CD4-positive, alpha-beta T cell treated with Interleukin-6 at 100 ng/mL for 8 hours (primary cell): ENCODE data around the gene LLGL2.
A peak's percentile ranks its signal among the peaks of the same experiment; 100 is the strongest.

Experiments
- DNase-seq: peaks from one replicate; pipeline ENCODE4 v3.0.0-alpha.2; 2020; ENCODE audit warnings: mixed read lengths, low spot score

LLGL2 gene

DNA sequence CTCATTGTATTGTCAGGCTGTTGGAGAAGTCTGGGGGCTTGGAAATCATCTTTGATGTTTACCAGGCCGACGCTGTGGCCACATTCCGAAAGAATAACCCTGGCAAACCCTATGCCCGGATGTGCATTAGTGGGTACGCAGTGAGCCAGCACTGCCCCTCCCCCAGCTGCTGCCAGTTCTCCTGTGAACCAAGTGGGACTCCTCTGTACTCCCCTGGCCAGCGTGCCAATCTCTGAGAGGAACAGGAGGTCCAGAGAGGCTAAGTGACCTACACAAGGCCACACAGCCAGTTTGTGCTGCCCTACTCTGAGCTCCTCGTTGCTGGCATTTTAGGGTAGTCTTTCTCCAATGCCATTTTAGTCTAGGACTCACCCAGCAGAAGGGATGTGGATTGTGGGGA is 1.9 kb upstream of the LLGL2 start:
- DNase-seq: no peak

DNA sequence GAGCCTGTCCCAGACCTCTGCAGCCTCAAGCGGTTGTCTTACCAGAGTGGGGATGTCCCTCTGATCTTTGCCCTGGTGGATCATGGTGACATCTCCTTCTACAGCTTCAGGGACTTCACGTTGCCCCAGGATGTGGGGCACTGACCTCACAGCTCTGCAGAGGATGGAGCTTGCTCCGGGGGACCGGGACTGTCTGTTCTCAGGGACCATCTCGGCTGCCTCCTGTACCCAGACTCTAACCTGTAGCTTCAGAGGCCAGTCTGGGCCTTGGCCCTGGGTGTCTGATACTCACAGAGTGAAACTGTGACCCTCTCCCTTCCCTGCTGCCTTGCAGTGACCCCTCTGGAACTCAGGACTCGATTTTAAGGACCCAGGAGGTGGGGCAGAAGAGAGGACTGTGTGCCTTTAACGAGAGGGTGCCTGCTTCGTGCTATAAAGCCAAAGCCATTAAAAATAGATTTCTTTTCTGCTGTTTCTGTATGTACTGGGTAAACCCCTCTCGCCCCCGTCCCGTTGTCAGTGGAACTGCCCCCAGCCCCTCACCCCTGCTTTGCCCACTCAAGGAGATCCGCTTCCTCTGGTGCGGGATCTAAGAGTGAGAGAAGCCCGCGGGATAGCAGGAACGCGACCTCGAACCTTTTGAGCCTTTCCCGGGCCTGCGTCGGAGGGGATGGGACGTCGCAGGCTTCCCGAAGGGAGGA is 1.1 kb upstream of the LLGL2 start:
- no peak for DNase-seq

DNA sequence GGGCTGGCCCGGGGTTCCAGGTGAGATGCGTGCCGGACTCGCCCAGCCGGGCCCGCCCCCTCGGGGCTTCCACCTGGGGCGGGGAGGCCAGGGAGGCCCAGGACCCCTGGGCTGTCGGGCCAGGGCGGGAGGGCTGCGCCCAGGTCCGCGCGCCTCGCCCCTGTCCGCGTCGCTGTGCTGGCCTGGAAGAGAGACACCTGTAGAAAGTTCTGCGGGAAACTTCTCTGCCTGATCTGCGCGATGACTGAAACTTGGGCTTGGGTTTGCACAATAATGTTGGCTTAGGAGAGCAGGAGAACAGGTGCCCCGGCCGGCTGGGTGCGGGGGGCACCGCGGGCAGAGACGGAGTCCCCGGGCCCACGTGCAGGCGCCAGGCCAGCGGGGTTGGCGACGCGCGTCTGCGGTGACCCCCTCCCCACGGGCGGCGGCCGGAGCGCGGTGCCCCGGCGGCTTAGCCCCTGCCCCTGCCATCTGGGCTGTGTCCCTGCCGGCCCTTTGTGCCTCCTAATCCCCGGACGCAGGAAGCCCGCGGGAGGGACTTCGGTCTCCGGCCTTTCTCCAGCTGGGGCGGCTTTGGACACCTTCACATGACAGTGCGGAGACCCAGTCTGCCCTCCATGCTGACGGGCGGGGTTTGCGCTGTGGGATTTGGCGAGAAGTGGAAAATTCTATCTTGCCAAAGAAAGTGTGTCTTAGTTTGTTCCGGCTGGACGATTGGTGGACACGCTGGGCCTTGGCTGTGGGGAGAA is 483 bp downstream of the LLGL2 start:
- no peak for DNase-seq

DNA sequence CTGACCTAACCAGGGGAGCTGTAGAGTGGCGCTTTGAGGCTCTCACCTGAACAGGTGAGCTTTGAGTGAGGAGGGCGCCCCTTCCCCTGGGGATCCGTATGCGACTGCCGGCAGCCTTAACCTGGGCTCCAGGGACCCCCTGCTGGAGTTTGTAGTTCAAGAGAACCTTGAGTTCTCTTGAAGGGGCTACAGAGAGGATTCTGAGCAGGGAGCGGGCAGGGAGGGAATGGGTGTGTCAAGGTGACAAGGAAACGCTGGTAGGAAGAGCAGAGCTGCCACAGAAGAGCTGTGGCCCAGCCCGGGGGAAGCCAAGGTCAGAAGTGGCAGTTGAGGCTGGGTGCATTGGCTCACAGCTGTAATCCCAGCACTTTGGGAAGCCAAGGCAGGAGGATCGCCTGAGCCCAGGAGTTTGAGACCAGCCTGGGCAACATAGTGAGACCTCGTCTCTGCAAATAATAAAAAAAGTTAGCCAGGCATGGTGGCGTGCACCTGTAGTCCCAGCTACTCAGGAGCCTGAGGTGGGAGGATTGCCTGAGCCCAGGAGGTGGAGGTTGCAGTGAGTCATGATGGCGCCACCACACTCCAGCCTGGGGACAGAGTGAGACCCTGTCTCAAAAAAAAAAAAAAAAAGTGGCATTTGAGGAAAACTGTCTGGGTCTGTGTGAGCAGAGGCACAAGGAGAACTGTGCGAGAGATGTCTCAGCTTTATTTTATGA is 1.2 kb downstream of the LLGL2 start:
- no peak for DNase-seq

DNA sequence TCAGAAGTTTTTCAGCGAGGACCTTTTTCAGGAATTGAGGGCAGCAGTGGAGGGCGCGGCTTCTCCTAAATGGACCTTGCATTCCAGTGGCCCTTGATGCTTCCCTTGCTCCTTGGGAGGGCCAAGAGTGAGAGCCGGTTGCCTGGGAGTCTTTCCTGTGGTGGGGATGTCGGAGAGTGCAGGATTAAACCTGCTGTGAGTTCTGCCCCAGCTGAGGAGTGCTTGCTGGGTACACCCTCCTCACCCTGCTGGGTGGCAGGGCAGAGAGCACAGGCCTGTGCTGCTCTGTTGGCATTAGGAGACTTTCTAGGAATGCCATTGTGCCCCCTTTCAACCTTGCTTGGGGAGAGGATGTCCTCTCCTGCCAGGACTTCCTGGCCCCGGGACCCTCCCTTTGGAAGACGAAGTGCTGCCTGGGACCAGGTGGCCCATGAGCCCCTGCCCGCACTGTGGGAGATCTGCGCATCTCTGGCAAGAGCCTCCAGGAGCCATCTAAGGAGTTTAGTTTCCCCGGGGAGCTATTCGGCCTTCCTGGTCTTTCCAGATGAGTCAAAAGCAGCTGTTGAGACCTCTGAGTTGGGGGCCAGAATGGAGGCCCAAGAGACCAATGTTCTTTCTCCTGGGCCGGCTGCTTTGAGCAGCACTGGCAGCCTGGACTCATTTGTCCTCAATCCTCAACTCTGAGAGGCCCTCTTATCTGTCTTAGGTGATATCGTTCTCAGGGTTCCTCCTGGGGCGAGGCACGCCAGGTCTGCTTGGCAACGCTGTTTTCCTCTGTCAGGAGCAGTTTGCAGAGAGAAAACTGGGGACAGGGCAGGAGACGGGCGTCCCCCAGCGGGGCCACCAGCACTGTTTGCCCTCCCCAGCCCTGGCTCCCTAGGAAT is 5.6 kb downstream of the LLGL2 start:
- DNase-seq: no peak

GRCh38 chr17:75531721-75532072 is 6.2 kb downstream of the LLGL2 start:
- DNase-seq: no peak

DNA sequence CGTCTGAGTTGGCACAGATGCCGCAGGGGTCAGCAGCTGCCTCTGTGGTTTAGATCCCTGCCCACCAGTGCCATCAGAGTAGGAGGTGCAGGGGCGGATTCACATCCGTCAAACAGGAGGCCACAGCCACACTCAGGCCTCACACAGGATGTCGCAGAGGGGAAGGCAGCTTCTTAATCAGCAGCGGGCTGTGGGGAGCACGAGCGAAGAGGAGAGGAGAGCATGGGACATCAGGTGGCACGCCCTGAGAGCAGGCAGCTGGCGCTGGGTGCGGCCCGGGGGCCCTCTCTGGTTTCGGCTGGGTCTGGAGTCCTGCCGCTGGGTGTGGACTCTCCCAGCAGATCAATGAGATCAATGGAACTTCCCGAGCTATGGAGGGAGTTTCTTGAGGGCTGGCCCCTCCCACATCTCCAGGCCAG is 9.6 kb downstream of the LLGL2 start:
- DNase-seq: peak; percentile 70

DNA sequence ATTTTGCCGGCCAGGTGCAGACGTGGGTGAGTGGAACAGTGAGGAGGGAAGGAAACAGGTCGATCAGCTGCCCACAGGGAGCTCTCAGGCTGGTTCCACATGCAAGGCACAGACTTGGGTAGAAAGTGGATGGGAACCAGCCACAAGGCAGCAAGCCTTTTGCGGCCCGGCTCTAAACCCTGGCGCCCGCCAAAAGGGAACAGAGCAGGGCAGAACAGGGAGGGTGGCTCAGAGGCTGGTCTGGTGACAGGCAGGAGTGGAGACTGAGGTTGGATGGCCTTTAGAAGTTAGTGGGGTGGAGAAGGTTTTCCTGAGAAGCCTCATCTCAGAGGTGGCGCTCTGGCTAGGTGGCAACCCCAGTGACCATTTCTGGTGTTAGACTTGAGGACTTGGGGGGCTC is 10.4 kb downstream of the LLGL2 start:
- DNase-seq: no peak

DNA sequence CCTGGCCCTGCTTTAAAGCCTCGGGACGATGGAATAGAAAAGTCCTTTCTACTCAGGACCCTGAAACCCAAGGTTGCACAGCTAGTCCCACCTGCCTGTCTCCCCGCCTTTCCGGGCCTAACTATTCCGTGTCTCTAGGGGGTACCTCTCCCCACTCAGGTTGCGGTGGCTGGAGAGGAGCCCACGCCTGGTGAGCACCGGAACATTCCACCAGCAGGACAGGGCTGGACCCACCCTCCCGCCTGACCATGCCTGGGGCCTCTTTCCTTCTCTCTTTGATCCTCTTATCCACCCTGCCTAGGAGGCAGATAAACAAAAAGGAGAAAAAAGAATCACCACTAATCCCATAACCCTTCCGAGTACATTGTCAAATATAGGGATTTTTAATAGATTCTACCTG is 10.9 kb downstream of the LLGL2 start:
- no peak for DNase-seq

DNA sequence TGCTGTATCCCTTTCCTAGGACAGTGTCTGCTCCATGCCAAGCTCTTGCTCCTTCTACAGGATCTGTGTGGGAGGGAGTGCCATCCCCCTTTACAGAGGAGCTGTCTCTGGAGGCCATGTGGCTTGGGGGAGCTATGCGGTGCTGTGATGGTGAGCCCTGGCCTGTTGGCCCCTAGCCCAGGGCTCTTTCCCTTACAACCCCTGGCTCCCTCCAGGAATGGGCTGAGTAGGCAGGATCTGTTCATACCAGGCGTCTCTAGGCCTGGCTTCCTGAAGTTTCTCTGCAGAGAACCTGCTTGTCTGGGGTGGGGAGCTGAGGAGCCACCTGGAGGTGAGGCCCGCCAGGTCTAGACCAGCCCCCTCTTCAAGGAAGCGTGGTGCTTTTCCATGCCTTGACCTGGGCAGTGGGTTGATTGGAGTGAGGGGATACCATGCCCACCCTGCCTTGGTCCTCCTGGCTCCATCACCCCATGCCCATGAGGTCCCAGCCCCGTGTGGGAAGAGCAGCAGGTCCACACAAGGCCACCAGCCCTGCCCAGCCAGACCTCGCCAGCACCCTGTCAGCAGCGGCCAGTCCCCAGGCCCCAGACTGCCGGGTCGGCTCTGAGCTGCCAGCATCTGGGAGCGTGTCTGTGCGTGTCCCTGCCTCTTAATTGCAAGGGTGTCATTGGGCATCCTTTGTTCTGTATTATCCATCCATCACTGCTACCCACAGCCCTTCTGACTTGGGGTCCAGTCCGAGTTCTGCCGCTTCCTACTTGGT is 14.7 kb downstream of the LLGL2 start:
- no peak for DNase-seq

- DNase-seq: no peak
Measured at GRCh38 chr17:75540923-75541503, 15.5 kb downstream of the LLGL2 start.

DNA sequence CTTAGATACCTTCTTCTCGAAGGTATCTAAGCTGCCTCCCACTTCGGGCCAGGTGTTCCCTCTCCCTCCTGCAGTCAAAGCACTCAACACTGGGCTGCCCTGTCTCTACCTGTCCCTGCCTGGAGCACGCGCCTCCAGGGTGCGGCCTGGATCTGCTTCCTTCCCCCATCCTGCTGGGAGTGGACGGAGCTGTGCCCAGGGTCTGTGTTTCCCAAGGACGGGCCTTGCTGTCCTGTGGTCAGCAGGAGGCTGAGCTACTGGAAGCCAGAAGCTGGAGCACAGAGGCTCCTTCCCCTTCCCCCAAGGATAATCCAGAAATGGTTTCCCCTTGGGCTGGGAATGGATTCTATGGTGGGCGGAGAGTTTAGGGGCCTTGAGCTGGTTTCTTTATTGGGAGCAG is 16.7 kb downstream of the LLGL2 start:
- no peak for DNase-seq

DNA sequence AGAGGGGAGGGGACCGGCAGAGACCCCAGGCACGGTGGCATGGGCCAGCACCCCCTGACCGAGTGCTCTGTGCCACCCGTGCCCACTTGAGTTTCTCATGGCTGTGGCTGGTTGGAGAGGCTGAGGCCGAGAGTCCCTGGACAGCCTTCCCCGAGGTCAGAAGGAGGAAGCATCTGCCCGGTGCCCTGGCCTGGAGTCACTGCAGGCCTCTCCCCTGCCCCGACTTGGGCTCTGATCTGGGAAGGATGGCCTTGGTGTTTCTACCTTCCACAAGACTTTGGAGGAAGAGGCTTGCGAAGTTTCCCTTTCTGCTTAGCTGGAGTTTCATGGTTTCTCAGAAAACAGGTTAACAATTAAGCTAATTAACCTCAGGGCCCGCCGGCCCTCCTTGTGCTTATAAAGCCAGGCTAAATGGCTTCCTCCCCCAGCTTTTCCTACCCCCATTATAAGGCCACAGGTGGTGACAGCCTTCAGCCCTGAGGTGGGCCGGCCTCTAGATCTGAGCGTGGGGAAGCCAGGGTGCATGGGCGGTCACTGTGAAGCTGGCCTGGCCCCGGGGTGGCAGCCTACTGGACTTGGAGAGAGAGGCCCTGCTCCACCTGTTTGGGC is 17.3 kb downstream of the LLGL2 start:
- DNase-seq: no peak

DNA sequence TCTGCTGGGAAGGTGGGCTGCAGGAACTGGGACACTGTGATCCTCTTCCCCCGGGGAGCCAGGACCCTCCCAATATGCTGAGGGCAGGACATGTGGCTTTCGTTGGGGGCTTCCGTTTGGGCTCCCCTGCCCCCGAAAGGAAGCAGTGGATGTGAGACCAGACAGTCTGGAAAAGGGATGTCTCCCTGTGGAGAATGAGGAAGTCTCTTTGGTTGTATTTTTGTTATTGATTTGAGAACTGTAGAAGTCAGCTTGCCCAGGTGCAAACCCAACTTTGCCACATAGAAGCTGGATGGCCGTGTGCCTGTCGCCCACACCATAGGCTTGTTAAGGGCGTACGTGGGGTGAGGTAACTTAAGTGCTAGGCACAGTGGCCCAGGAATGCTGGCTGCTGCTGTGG is 18.8 kb downstream of the LLGL2 start:
- no peak for DNase-seq

DNA sequence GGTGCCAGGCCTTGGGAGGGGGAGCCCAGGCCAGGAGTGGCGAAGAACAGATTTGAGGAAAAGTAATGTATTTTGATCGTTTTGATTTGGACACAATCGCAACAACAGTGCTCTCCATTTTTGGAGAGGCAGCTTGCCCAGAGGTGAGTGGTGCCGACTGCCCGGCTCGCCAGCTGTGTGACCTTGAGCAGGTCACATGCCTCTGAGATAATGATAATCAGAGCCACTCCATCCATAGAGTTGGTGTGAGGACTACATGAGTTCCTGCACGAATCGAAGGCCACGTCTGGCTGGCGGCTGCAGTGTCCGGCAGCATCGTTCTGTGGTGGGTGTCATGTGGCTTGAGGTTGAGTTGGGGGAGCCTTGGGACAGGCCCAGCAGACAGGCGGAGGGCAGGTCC is 20.7 kb downstream of the LLGL2 start:
- no peak for DNase-seq

- DNase-seq: no peak
Measured at GRCh38 chr17:75547091-75547490, 21.6 kb downstream of the LLGL2 start.

GRCh38 chr17:75548813-75549212 is 23.3 kb downstream of the LLGL2 start:
- DNase-seq: no peak

DNA sequence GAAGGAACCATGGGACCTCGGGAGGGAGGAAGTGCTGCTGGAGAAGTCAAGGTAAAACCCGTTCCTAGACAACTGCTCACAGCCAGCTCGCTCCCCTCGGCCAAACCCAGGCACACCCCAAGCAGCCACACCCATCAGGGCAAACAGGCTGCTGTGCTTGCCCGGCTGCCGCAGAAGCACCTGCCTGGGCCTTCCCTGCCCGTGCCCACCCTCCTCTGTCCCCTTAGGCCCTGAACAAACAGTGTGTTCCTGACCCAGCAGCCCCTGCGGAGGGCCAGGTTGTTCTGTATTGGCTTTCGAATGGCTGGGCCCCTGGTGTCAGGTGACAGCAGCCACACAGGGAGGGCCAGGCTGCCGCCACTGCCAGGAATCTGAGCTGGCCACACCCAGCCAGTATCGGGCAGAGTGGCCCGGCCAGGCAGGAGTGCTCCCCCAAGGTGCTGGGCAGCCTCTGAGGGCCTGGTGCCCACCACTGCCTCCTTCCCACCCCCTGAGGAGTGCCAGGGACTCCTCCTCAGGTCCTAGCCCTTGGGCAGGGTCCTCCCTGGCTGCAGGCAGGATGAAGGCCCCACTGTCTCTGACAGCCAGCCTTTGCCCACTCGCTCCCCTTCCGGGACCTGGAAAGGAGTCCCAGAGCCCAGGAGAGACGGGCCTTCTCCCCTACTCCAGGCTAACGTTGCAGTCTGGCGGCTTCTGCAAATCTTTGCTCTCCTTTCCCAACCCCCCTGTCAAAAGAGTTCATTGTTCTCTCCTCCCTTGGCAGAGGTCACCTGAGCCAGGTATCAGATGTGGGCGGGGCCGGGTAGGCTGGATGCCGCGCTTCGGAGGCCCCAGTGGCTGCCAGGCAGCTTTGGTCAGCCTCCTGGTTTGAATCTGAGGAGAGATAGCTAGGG is 24.0 kb downstream of the LLGL2 start:
- no peak for DNase-seq

DNA sequence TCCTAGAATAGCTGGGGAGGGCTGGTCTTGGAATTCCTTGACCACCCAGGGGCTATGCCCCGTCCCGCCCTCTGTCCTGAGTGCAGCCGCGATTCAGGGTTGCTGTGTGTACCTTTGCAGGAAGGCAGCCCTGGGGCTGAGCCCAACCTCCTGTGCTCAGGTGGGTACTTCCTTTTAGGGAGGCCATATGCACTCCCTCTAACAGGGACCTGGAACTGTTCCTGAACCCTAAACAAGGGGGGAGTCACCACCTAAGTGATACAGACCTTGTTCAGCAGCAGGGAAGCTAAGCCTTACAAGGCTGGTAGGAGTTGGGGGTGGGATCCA is 24.6 kb downstream of the LLGL2 start:
- DNase-seq: no peak

GRCh38 chr17:75551266-75551665 is 25.8 kb downstream of the LLGL2 start:
- no peak for DNase-seq
